Parathyroid adenoma (tissue), 2 donors: Measurements from ENCODE around the gene PKD1L1.

Source experiments
- H2AFZ ChIP-seq: fragments of 300-600 bp; sonication (generic); one replicate; pipeline ENCODE4 v1.7.0; 2017; ENCODE audit warnings: antibody characterized with exemption, mild to moderate bottlenecking
- H3K27ac ChIP-seq: fragments of 300-600 bp; sonication (generic); one replicate; pipeline ENCODE4 v1.7.0; 2017
- H3K27me3 ChIP-seq: fragments of 300-600 bp; sonication (generic); one replicate; pipeline ENCODE4 v1.7.0; 2017; ENCODE audit warnings: low read length; ENCODE audit not compliant: control insufficient read depth, insufficient read depth
- H3K36me3 ChIP-seq: fragments of 300-600 bp; sonication (generic); one replicate; pipeline ENCODE4 v1.7.0; 2017; ENCODE audit warnings: low read length; ENCODE audit not compliant: control insufficient read depth, insufficient read depth
- H3K4me1 ChIP-seq: fragments of 300-600 bp; sonication (generic); one replicate; pipeline ENCODE4 v1.7.0; 2017; ENCODE audit warnings: control low read depth
- H3K4me2 ChIP-seq: fragments of 300-600 bp; sonication (generic); one replicate; pipeline ENCODE4 v1.7.0; 2017; ENCODE audit warnings: low read length
- H3K4me3 ChIP-seq: fragments of 300-600 bp; sonication (generic); one replicate; pipeline ENCODE4 v1.7.0; 2017; ENCODE audit warnings: low read depth, low read length
- H3K79me2 ChIP-seq: fragments of 300-600 bp; sonication (generic); one replicate; pipeline ENCODE4 v1.7.0; 2017; ENCODE audit warnings: control low read depth
- H3K9ac ChIP-seq: fragments of 300-600 bp; sonication (generic); one replicate; pipeline ENCODE4 v1.7.0; 2017; ENCODE audit warnings: mild to moderate bottlenecking
- H3K9me3 ChIP-seq: fragments of 300-600 bp; sonication (generic); one replicate; pipeline ENCODE4 v1.7.0; 2017; ENCODE audit warnings: low read length; ENCODE audit not compliant: control insufficient read depth
- CTCF ChIP-seq: fragments of 300-600 bp; sonication (generic); IDR thresholded peaks from one replicate; pipeline ENCODE4 v1.7.0; 2017; ENCODE audit warnings: antibody characterized with exemption, mild to moderate bottlenecking
- donor health status: primary hyperparathyroidism.

PKD1L1 gene

GRCh38 chr7:47751043-47751442 is 197.2 kb downstream of the PKD1L1 start:
- H3K9me3 ChIP-seq, result no peaks in the 10 kb centered on the region
- H3K36me3 ChIP-seq, result no peaks in the 10 kb centered on the region
- no peaks in the 10 kb centered on the region for H3K79me2 ChIP-seq
- H3K27ac ChIP-seq, result no peak overlapping the region
- no peaks in the 10 kb centered on the region for H3K27me3 ChIP-seq
- H3K4me1 ChIP-seq, result peaks cover 2% of the 10 kb centered on the region
- H3K9ac ChIP-seq, result no peak overlapping the region
- no peak overlapping the region for H3K4me2 ChIP-seq
- no peak overlapping the region for H3K4me3 ChIP-seq
- no peak for TF ChIP-seq CTCF
- no peak overlapping the region for H2AFZ ChIP-seq

- no peak for TF ChIP-seq CTCF
- no peak overlapping the region for H3K4me2 ChIP-seq
- H3K27me3 ChIP-seq, result no peaks in the 10 kb centered on the region
- no peak overlapping the region for H2AFZ ChIP-seq
- H3K9me3 ChIP-seq, result no peaks in the 10 kb centered on the region
- H3K36me3 ChIP-seq, result no peaks in the 10 kb centered on the region
- no peak overlapping the region for H3K27ac ChIP-seq
- no peak overlapping the region for H3K4me3 ChIP-seq
- H3K4me1 ChIP-seq, result peaks cover 2% of the 10 kb centered on the region
- H3K79me2 ChIP-seq, result no peaks in the 10 kb centered on the region
- no peak overlapping the region for H3K9ac ChIP-seq
Measured at GRCh38 chr7:47748041-47748440, 200.2 kb downstream of the PKD1L1 start.

GRCh38 chr7:47747160-47747559 is 201.1 kb downstream of the PKD1L1 start:
- Histone ChIP-seq H3K36me3 (no peaks in the 10 kb centered on the region), H3K4me3 (no peak overlapping the region), H3K9ac (no peak overlapping the region), H3K27me3 (no peaks in the 10 kb centered on the region), H3K79me2 (no peaks in the 10 kb centered on the region), H3K4me1 (peaks cover 2% of the 10 kb centered on the region), H2AFZ (peak overlapping the region; percentile 54), H3K9me3 (no peaks in the 10 kb centered on the region), H3K27ac (no peak overlapping the region), H3K4me2 (no peak overlapping the region)
- no peak for TF ChIP-seq CTCF

- H3K27ac ChIP-seq, result no peak overlapping the region
- TF ChIP-seq CTCF, result no peak
- no peaks in the 10 kb centered on the region for H3K27me3 ChIP-seq
- no peaks in the 10 kb centered on the region for H3K79me2 ChIP-seq
- no peaks in the 10 kb centered on the region for H3K9me3 ChIP-seq
- H3K9ac ChIP-seq, result no peak overlapping the region
- H3K4me2 ChIP-seq, result no peak overlapping the region
- peaks cover 2% of the 10 kb centered on the region for H3K4me1 ChIP-seq
- H2AFZ ChIP-seq, result no peak overlapping the region
- H3K4me3 ChIP-seq, result no peak overlapping the region
- H3K36me3 ChIP-seq, result no peaks in the 10 kb centered on the region
Measured at GRCh38 chr7:47746468-47746867, 201.8 kb downstream of the PKD1L1 start.

GRCh38 chr7:47744883-47745282 is 203.4 kb downstream of the PKD1L1 start:
- no peak overlapping the region for H2AFZ ChIP-seq
- no peak overlapping the region for H3K9ac ChIP-seq
- no peaks in the 10 kb centered on the region for H3K27me3 ChIP-seq
- no peak for TF ChIP-seq CTCF
- H3K9me3 ChIP-seq, result no peaks in the 10 kb centered on the region
- H3K4me3 ChIP-seq, result no peak overlapping the region
- no peaks in the 10 kb centered on the region for H3K79me2 ChIP-seq
- H3K27ac ChIP-seq, result no peak overlapping the region
- no peaks in the 10 kb centered on the region for H3K36me3 ChIP-seq
- peaks cover 2% of the 10 kb centered on the region for H3K4me1 ChIP-seq
- H3K4me2 ChIP-seq, result no peak overlapping the region
